ENCODE data around the gene CACNA1C. TPM values are rescaled to one million over a fixed set of nuclear protein-coding genes. Genes with fewer than 3 reads are reported as not detected.

CACNA1C gene
- total and polyA plus RNA-seq, 10 of the 15 experiments (the other 5 are each of a cell fraction or from before 2014, with no cell fraction given), result under 0.01 to 0.15 (median 0.09) TPM; not detected in 5

DNA sequence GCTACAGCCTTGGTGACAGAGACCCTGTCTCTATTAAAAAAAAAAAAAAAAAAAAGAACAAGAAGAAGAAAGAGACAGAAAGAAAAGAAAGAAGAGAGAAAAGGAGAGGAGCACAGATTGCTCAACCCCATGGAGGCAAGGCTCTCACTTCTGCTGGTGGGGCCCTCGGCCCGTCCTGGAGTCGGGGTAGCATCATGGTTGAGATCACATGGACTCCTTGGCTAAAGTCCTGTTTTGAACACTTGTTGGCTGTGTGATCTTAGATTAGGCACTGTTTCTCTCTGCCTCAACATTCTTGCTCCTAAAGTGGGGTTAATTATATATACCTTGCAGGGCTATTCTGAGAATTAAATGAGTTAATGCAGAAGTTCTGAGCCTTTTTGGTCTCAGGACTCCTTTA lies 207.7 kb downstream of the CACNA1C start (continued):
- TF ChIP-seq ZSCAN29 (IDR thresholded peaks at IDR 0.05) (no peak), SP1 (IDR thresholded peaks at IDR 0.05; ENCODE audit: low read depth, low read length) (no peak), USF1 (IDR thresholded peaks at IDR 0.05; ENCODE audit: borderline replicate concordance, extremely low read length, insufficient read depth, low read depth, low read length) (no peak), PKNOX1 (IDR thresholded peaks at IDR 0.05) (no peak)

DNA sequence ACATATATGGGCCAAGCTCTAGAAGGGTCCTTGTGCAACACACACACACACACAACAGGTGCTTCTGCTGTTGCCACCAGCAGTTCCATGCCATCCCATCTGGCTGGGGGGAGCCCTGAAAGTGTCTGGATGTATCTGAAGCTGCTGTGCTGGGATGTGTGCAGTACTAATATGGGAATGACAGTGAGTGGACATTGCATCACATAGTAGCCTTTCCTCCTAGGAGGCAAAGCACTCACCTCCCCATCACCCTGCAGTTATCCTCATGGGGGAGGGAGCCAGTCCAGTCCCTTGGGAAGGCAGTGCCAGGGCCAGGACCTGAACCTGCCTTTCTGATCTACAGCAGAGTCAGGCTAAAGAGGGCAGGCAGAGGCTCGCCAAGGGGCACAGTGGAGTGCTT lies 208.9 kb downstream of the CACNA1C start:
- CTCF ChIA-PET, result interaction anchor here (0.9 kb wide), 1 partner anchor 23 kb away, joined by 3 read pairs; no protein-coding TSS in a partner anchor
- BruUV-seq (replicated peaks), result no TSS peak
- Histone ChIP-seq H3K4me1 (ENCODE audit: control insufficient read depth, insufficient read depth, low read length) (no peaks in the 10 kb centered on the region), H3K4me2 (ENCODE audit: control insufficient read depth, insufficient read depth) (no peak overlapping the region), H2AFZ (ENCODE audit: control insufficient read depth, low read depth, low read length) (no peak overlapping the region), H3K9ac (ENCODE audit: control insufficient read depth, insufficient read depth, low read length) (no peak overlapping the region), H3K79me2 (ENCODE audit: control insufficient read depth, insufficient read depth, low read length) (no peaks in the 10 kb centered on the region), H4K20me1 (ENCODE audit: control insufficient read depth, insufficient read depth) (no peaks in the 10 kb centered on the region; the same call in 1 of the 2 replicates), H3K27me3 (replicated peaks in 1 of 2; ENCODE audit: control insufficient read depth in 2 of 2, insufficient read depth in 2 of 2, low read length in 1 of 2) (no peaks in the 10 kb centered on the region; a peak in 1 of 4 replicates), H3K27ac (ENCODE audit: control insufficient read depth, insufficient read depth) (no peak overlapping the region), H3K9me3 (replicated peaks; ENCODE audit: control insufficient read depth, insufficient read depth, low read length) (no peaks in the 10 kb centered on the region; the same call in 2 of the 3 replicates), H3K36me3 (ENCODE audit: control insufficient read depth in 2 of 2, insufficient read depth in 2 of 2, low read length in 1 of 2) (no peaks in the 10 kb centered on the region), H3K4me3 (no peak overlapping the region)
- no peak for DNase-seq (ENCODE audit: low read depth, low spot score)
- in situ Hi-C loops (cut with MboI) (no loop called here), intact Hi-C loops (cut with micrococcal nuclease; ENCODE audit: unreplicated experiment) (no loop called here)
- RAD21 ChIA-PET (ENCODE audit: unreplicated experiment), result no interaction called here
- ATAC-seq, result no peak
- POLR2A ChIA-PET, result no interaction called here
- 29% methylated on average over 1 of the region's 1 CpG for WGBS (ENCODE audit: insufficient coverage, insufficient replicate concordance, low lambda C conversion rate, missing lambda C conversion rate)
- TF ChIP-seq EED (IDR thresholded peaks at IDR 0.05; ENCODE audit: low read depth) (no peak), TCF7 (IDR thresholded peaks at IDR 0.05; ENCODE audit: borderline replicate concordance) (no peak), RUNX3 (IDR thresholded peaks at IDR 0.05; ENCODE audit: low read length) (no peak), SMAD1 (IDR thresholded peaks at IDR 0.05; ENCODE audit: low read depth, partially characterized antibody) (no peak)
- SMC1A ChIA-PET (ENCODE audit: uncharacterized antibody, unreplicated experiment), result no interaction called here
- FAIRE-seq, result no peak

Data from GM12878 (cell line).